Renal pelvis (tissue), 4 donors: ENCODE data around the gene PRR33. TPM values are rescaled to one million over a fixed set of nuclear protein-coding genes. Genes with fewer than 3 reads are reported as not detected.
"Not testable (repeated sequence)": the region's sequence is repeated elsewhere in the genome, so short reads cannot be mapped to it uniquely, and the experiment has no call there.

Experiments
- DNase-seq: peaks from one replicate; pipeline ENCODE4 v3.0.0-alpha.2; 2013
- polyA plus RNA-seq, 3 donors: library from polyadenylated mRNA; unstranded; fragments of 120-200 nt; gene quantifications; one replicate each; pipeline ENCODE4 v1.2.1, GENCODE V29; 2013; ENCODE audit not compliant: insufficient read length in 3 of 3

Gene PRR33
- polyA plus RNA-seq, 3 donors = 0.11 to 0.25 TPM; not detected in 1

GRCh38 chr11:1877211-1878136 lies 14.2 kb downstream of the PRR33 start:
- no peak for DNase-seq

GRCh38 chr11:1876361-1877063 lies 15.2 kb downstream of the PRR33 start:
- no peak for DNase-seq

- not testable (repeated sequence) for DNase-seq
These were observed 15.8 kb downstream of the PRR33 start for GRCh38 chr11:1875851-1876301.

- DNase-seq = no peak
These were observed 16.4 kb downstream of the PRR33 start for GRCh38 chr11:1875093-1875850.

- DNase-seq = not testable (repeated sequence)
These were observed 17.1 kb downstream of the PRR33 start for GRCh38 chr11:1874441-1875092.

GRCh38 chr11:1873813-1874150 lies 17.9 kb downstream of the PRR33 start:
- not testable (repeated sequence) for DNase-seq

GRCh38 chr11:1873048-1873812 lies 18.5 kb downstream of the PRR33 start:
- DNase-seq = peak; percentile 89

GRCh38 chr11:1872267-1872985 lies 19.3 kb downstream of the PRR33 start:
- DNase-seq = no peak

- no peak for DNase-seq
These were observed 20.2 kb downstream of the PRR33 start for GRCh38 chr11:1871531-1871930.

GRCh38 chr11:1870721-1871466 lies 20.8 kb downstream of the PRR33 start:
- no peak for DNase-seq

- no peak for DNase-seq
These were observed 21.4 kb downstream of the PRR33 start for GRCh38 chr11:1870326-1870696.

- no peak for DNase-seq
These were observed 22.0 kb downstream of the PRR33 start for GRCh38 chr11:1869427-1870325.

GRCh38 chr11:1868636-1869291 lies 22.9 kb downstream of the PRR33 start:
- DNase-seq = no peak

GRCh38 chr11:1868056-1868635 lies 23.5 kb downstream of the PRR33 start:
- no peak for DNase-seq

- no peak for DNase-seq
These were observed 24.3 kb downstream of the PRR33 start for GRCh38 chr11:1867381-1867780.

- no peak for DNase-seq
These were observed 24.9 kb downstream of the PRR33 start for GRCh38 chr11:1866776-1867175.

GRCh38 chr11:1866226-1866625 lies 25.5 kb downstream of the PRR33 start:
- no peak for DNase-seq
